HCT116 (cell line): ENCODE measurements around the gene SLC9A9. TPM values are rescaled to one million over a fixed set of nuclear protein-coding genes. Genes with fewer than 3 reads are reported as not detected.

Experiments used
- ATAC-seq: fragments of 200-7000 bp; cut with Tn5 transposase; 2 replicates; pipeline ENCODE4 v1.9.1; 2020; ENCODE audit warnings: mild to moderate bottlenecking, moderate library complexity
- BruUV-seq: library from RNA; stranded (reverse); fragments of 400-500 nt; replicated peaks from 2 replicates; lab custom pipeline; 2021; lab: Mats Ljungman, UMichigan
- CTCF ChIA-PET: fragments of 300-600 bp; sonication (Branson Sonifier 250); formaldehyde crosslinking; loops from one replicate; lab custom pipeline; 2021; ENCODE audit warnings: antibody characterized with exemption; lab: Charles Lee
- POLR2A ChIA-PET: fragments of 300-600, 350-600 bp; sonication (Branson Sonifier 250); formaldehyde crosslinking; loops from one replicate; lab custom pipeline; 2021; ENCODE audit warnings: antibody characterized with exemption; lab: Charles Lee
- RAD21 ChIA-PET, 2 experiments: fragments of 300-600 bp; sonication (Branson Sonifier 250); formaldehyde crosslinking; loops; one replicate each; lab custom pipeline; 2023; ENCODE audit warnings: low total read pairs in 2 of 2; ENCODE audit not compliant: uncharacterized antibody in 2 of 2, unreplicated experiment in 2 of 2, low non-redundant PET in 1 of 2; lab: Charles Lee
- DNase-seq: peaks from one replicate; pipeline ENCODE4 v3.0.0-alpha.2; 2010; ENCODE audit warnings: low read depth, low spot score
- H2AFZ ChIP-seq: fragments of 200-600 bp; shearing (Covaris generic), sonication (generic); 2 replicates; pipeline ENCODE4 v1.6.1; 2017; ENCODE audit warnings: low read depth, mixed run types, mixed read lengths, antibody characterized with exemption, low read length; ENCODE audit not compliant: poor library complexity, severe bottlenecking
- H3K27ac ChIP-seq: 2 replicates; pipeline ENCODE4 v1.5.1; 2012; ENCODE audit warnings: low read depth, low read length
- H3K27me3 ChIP-seq: fragments of 200-600 bp; sonication (generic); 2 replicates; pipeline ENCODE4 v1.6.1; 2016; ENCODE audit warnings: mixed run types, low read length, mixed read lengths; ENCODE audit not compliant: insufficient read depth
- H3K36me3 ChIP-seq, 2 experiments: fragments of 200-500 bp in 1 of 2; fragments of 200-600 bp in 1 of 2; sonication (Bioruptor generic) in 1 of 2; sonication (generic) in 1 of 2; 2 replicates each; pipeline versions ENCODE4 v1.5.1 to v1.6.1; 2014 to 2016; ENCODE audit warnings: low read length in 2 of 2, inconsistent platforms in 1 of 2, mixed read lengths in 1 of 2, mixed run types in 1 of 2; ENCODE audit not compliant: insufficient read depth in 2 of 2, control insufficient read depth in 1 of 2
- H3K4me1 ChIP-seq, 2 experiments: fragments of 200-600 bp in 1 of 2; sonication (generic) in 1 of 2; 2 replicates each; pipeline versions ENCODE4 v1.5.1 to v1.6.1; 2012 to 2017; ENCODE audit warnings: low read length in 2 of 2, inconsistent platforms in 1 of 2, mild to moderate bottlenecking in 1 of 2, mixed read lengths in 1 of 2, mixed run types in 1 of 2, moderate library complexity in 1 of 2; ENCODE audit not compliant: insufficient read depth in 2 of 2, control insufficient read depth in 1 of 2
- H3K4me2 ChIP-seq: fragments of 200-600 bp; sonication (generic); 2 replicates; pipeline ENCODE4 v1.6.1; 2017; ENCODE audit warnings: mixed run types, low read length, mixed read lengths
- H3K4me3 ChIP-seq, 2 experiments: fragments of 200-600 bp in 1 of 2; sonication (generic) in 1 of 2; replicated peaks in 1 of 2; 2 replicates each; pipeline ENCODE4 v1.5.1; 2011 to 2016; ENCODE audit warnings: low read length in 2 of 2, control low read depth in 1 of 2, low read depth in 1 of 2, mild to moderate bottlenecking in 1 of 2, mixed read lengths in 1 of 2, mixed run types in 1 of 2
- H3K79me2 ChIP-seq: fragments of 200-600 bp; sonication (generic); 2 replicates; pipeline ENCODE4 v1.6.1; 2017; ENCODE audit warnings: mild to moderate bottlenecking, mixed run types, low read length, moderate library complexity, mixed read lengths; ENCODE audit not compliant: insufficient read depth
- H3K9ac ChIP-seq: fragments of 200-600 bp; sonication (generic); 2 replicates; pipeline ENCODE4 v1.6.1; 2016; ENCODE audit warnings: low read length, mixed read lengths
- H3K9me2 ChIP-seq: fragments of 200-600 bp; sonication (generic), shearing (Covaris generic); 2 replicates; pipeline ENCODE4 v1.6.1; 2017; ENCODE audit warnings: mixed run types, mild to moderate bottlenecking, moderate library complexity; ENCODE audit not compliant: insufficient read depth
- H3K9me3 ChIP-seq, 2 experiments: fragments of 200-500 bp in 1 of 2; fragments of 200-600 bp in 1 of 2; sonication (Bioruptor generic) in 1 of 2; sonication (generic) in 1 of 2; 2 replicates each; pipeline ENCODE4 v1.6.1; 2014 to 2017; ENCODE audit warnings: low read length in 2 of 2, mixed read lengths in 2 of 2, inconsistent platforms in 1 of 2, low read depth in 1 of 2, mild to moderate bottlenecking in 1 of 2, mixed run types in 1 of 2, moderate library complexity in 1 of 2; ENCODE audit not compliant: control insufficient read depth in 1 of 2, insufficient read depth in 1 of 2
- H4K20me1 ChIP-seq: fragments of 200-600 bp; sonication (generic), shearing (Covaris generic); 2 replicates; pipeline ENCODE4 v1.6.1; 2017; ENCODE audit warnings: mixed run types, mild to moderate bottlenecking, moderate library complexity; ENCODE audit not compliant: insufficient read depth
- CEBPB ChIP-seq: IDR thresholded peaks from 2 replicates; pipeline ENCODE4 v1.6.1; 2012; ENCODE audit warnings: low read depth
- EGR1 ChIP-seq: IDR thresholded peaks from 2 replicates; pipeline ENCODE4 v1.6.1; 2012; ENCODE audit warnings: low read depth
- ELF1 ChIP-seq: IDR thresholded peaks from 2 replicates; pipeline ENCODE4 v1.6.1; 2012; ENCODE audit warnings: low read depth, borderline replicate concordance
- EZH2phosphoT487 ChIP-seq: fragments of 200-600 bp; IDR thresholded peaks from 2 replicates; pipeline ENCODE4 v1.6.1; 2018; ENCODE audit warnings: antibody characterized with exemption, borderline replicate concordance
- SP1 ChIP-seq: IDR thresholded peaks from 2 replicates; pipeline ENCODE4 v1.6.1; 2012; ENCODE audit warnings: low read depth
- TCF7L2 ChIP-seq: IDR thresholded peaks from 2 replicates; pipeline ENCODE4 v1.7.0; 2011; ENCODE audit warnings: borderline replicate concordance, inconsistent platforms; ENCODE audit not compliant: insufficient read depth, insufficient read length; ENCODE audit errors: extremely low read depth
- ZBTB33 ChIP-seq: IDR thresholded peaks from 2 replicates; pipeline ENCODE4 v1.6.1; 2011; ENCODE audit warnings: mild to moderate bottlenecking, low read length, moderate library complexity; ENCODE audit not compliant: insufficient replicate concordance; ENCODE audit errors: extremely low read depth
- intact Hi-C: fragments of 100-400 bp; cut with micrococcal nuclease; formaldehyde crosslinking; loops from 2 replicates; pipeline ENCODE4 v1.10.0; 2022
- total RNA-seq: library from RNA; stranded (reverse); gene quantifications from one replicate; pipeline ENCODE4 v1.2.1, GENCODE V29; 2021; ENCODE audit not compliant: unreplicated experiment
- TF ChIP-seq, protein P1 (sequence below): IDR thresholded peaks from 2 replicates; pipeline ENCODE4 v1.6.1; 2012

SLC9A9 gene
- total RNA-seq, 1 experiment from 2014 or later, result 0.20 TPM

- H4K20me1 ChIP-seq, result no peaks in the 10 kb centered on the region
- H3K27ac ChIP-seq, result no peak overlapping the region
- no peak overlapping the region for H2AFZ ChIP-seq
- no peak for TF ChIP-seq EGR1
- TF ChIP-seq TCF7L2, result no peak
- no peak for TF ChIP-seq ELF1
- TF ChIP-seq CEBPB, result no peak
- TF ChIP-seq, protein P1, sequence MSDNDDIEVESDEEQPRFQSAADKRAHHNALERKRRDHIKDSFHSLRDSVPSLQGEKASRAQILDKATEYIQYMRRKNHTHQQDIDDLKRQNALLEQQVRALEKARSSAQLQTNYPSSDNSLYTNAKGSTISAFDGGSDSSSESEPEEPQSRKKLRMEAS, result no peak
- no peak for TF ChIP-seq SP1
- intact Hi-C loops, result no loop called here
- no peak overlapping the region for H3K4me3 ChIP-seq
- ChIA-PET POLR2A (no interaction called here), CTCF (no interaction called here), RAD21 (no interaction called here)
- no peaks in the 10 kb centered on the region for H3K4me1 ChIP-seq
- no TSS peak for BruUV-seq
- H3K9me3 ChIP-seq, result no peaks in the 10 kb centered on the region
- H3K9ac ChIP-seq, result no peak overlapping the region
- no peaks in the 10 kb centered on the region for H3K27me3 ChIP-seq
- no peak for DNase-seq
- no peaks in the 10 kb centered on the region for H3K36me3 ChIP-seq
- no peaks in the 10 kb centered on the region for H3K79me2 ChIP-seq
- no peaks in the 10 kb centered on the region for H3K9me2 ChIP-seq
- H3K4me2 ChIP-seq, result no peak overlapping the region
- ATAC-seq, result no peak
Observed at GRCh38 chr3:143236226-143236964, 611.9 kb downstream of the SLC9A9 start.

DNA sequence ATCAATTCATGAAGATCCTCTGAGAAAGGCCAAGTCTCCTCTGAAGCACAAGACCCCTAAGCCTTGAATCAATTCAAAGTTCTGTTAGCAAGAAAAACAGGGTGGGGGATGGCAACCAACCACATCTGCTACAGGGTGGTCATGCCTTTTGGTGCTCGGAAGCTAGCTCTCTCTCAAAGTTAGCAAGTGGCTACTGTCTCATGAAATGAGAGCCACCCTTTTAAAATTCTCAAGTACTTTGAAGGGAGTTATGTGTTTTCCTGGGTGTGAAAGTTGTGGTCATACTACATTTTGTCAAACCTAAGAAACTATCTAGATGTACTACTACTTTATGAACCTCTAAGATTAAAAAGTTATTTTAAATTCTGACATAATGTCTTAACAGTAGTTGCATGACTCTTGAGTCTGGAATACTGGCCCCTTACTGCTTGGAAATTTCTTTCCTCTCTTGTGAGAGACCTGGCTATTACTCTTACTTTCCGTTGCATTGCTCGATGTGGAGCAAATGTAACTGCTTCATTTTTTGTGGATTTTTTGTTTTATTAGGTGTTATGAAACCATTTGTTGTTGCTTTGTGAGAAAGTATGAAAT is 612.6 kb downstream of the SLC9A9 start:
- Histone ChIP-seq H3K9ac (no peak overlapping the region), H3K4me2 (no peak overlapping the region), H3K36me3 (no peaks in the 10 kb centered on the region), H3K4me1 (no peaks in the 10 kb centered on the region), H3K4me3 (no peak overlapping the region), H3K9me2 (no peaks in the 10 kb centered on the region), H3K27me3 (no peaks in the 10 kb centered on the region), H3K9me3 (no peaks in the 10 kb centered on the region), H3K79me2 (no peaks in the 10 kb centered on the region), H3K27ac (no peak overlapping the region), H2AFZ (no peak overlapping the region), H4K20me1 (no peaks in the 10 kb centered on the region)
- TF ChIP-seq ZBTB33 (no peak), CEBPB (no peak), EZH2phosphoT487 (no peak)
- TF ChIP-seq, protein P1, result no peak
- BruUV-seq, result no TSS peak
- DNase-seq (no peak), ATAC-seq (no peak)
- ChIA-PET POLR2A (no interaction called here), CTCF (no interaction called here), RAD21 (no interaction called here)
- intact Hi-C loops, result no loop called here
